Astrocyte (in vitro differentiated cells and primary cell): Measurements from ENCODE around the gene CNTN5. TPM values are rescaled to one million over a fixed set of nuclear protein-coding genes. Genes with fewer than 3 reads are reported as not detected.

Source experiments
- DNase-seq: peaks from one replicate; pipeline ENCODE4 v3.0.0-alpha.2; 2010; ENCODE audit warnings: low read depth
- FAIRE-seq: peaks from 2 replicates; lab custom pipeline; 2011; peaks lifted over from hg19 to GRCh38; lab: Jason Lieb, UNC
- H2AFZ ChIP-seq: 2 replicates; pipeline ENCODE4 v1.6.0; 2012; ENCODE audit warnings: low read depth, low read length, inconsistent platforms
- H3K27ac ChIP-seq: 2 replicates; pipeline ENCODE4 v1.5.1; 2011; ENCODE audit warnings: low read depth, low read length, inconsistent platforms
- H3K27me3 ChIP-seq: 2 replicates; pipeline ENCODE4 v1.6.0; 2011; ENCODE audit warnings: low read length, inconsistent platforms; ENCODE audit not compliant: insufficient read depth
- H3K36me3 ChIP-seq: 2 replicates; pipeline ENCODE4 v1.5.1; 2011; ENCODE audit warnings: low read length, inconsistent platforms; ENCODE audit not compliant: insufficient read depth
- H3K4me1 ChIP-seq: 2 replicates; pipeline ENCODE4 v1.5.1; 2011; ENCODE audit warnings: low read length, inconsistent platforms; ENCODE audit not compliant: insufficient read depth
- H3K4me2 ChIP-seq: 2 replicates; pipeline ENCODE4 v1.6.0; 2012; ENCODE audit warnings: low read length, inconsistent platforms
- H3K4me3 ChIP-seq: 2 replicates; pipeline ENCODE4 v1.5.1; 2011; ENCODE audit warnings: low read depth, mild to moderate bottlenecking, low read length, inconsistent platforms; ENCODE audit not compliant: insufficient read depth
- H3K79me2 ChIP-seq: 2 replicates; pipeline ENCODE4 v1.6.0; 2012; ENCODE audit warnings: mild to moderate bottlenecking, low read length, inconsistent platforms; ENCODE audit not compliant: insufficient read depth
- H3K9ac ChIP-seq: 2 replicates; pipeline ENCODE4 v1.6.0; 2012; ENCODE audit warnings: mild to moderate bottlenecking, low read length, inconsistent platforms
- H3K9me3 ChIP-seq: 2 replicates; pipeline ENCODE4 v1.5.1; 2012; ENCODE audit warnings: low read depth, mild to moderate bottlenecking, low read length, inconsistent platforms; ENCODE audit not compliant: insufficient read depth
- H4K20me1 ChIP-seq: 2 replicates; pipeline ENCODE4 v1.6.0; 2012; ENCODE audit warnings: low read length, inconsistent platforms; ENCODE audit not compliant: insufficient read depth
- H3K27ac Mint-ChIP-seq: one replicate; pipeline ENCODE4 v1.8.0; 2021; ENCODE audit warnings: mild to moderate bottlenecking, mixed read lengths; ENCODE audit not compliant: unreplicated experiment
- H3K27me3 Mint-ChIP-seq: one replicate; pipeline ENCODE4 v1.8.0; 2021; ENCODE audit warnings: low read depth, mixed read lengths; ENCODE audit not compliant: unreplicated experiment
- H3K36me3 Mint-ChIP-seq: one replicate; pipeline ENCODE4 v1.8.0; 2021; ENCODE audit warnings: low read depth, mixed read lengths; ENCODE audit not compliant: unreplicated experiment
- H3K4me1 Mint-ChIP-seq: one replicate; pipeline ENCODE4 v1.8.0; 2021; ENCODE audit warnings: low read depth, mixed read lengths; ENCODE audit not compliant: unreplicated experiment
- H3K4me3 Mint-ChIP-seq: one replicate; pipeline ENCODE4 v1.8.0; 2021; ENCODE audit warnings: mild to moderate bottlenecking, moderate library complexity, mixed read lengths; ENCODE audit not compliant: unreplicated experiment
- H3K9me3 Mint-ChIP-seq: one replicate; pipeline ENCODE4 v1.8.0; 2021; ENCODE audit warnings: mild to moderate bottlenecking, mixed read lengths; ENCODE audit not compliant: unreplicated experiment
- CTCF ChIP-seq: IDR thresholded peaks from 2 replicates; pipeline ENCODE4 v1.5.1; 2011; ENCODE audit warnings: low read depth, mild to moderate bottlenecking, inconsistent platforms, low read length, moderate library complexity; ENCODE audit not compliant: insufficient read depth
- EZH2 ChIP-seq: IDR thresholded peaks from 2 replicates; pipeline ENCODE4 v1.6.1; 2012; ENCODE audit warnings: mild to moderate bottlenecking, low read length, inconsistent platforms; ENCODE audit not compliant: insufficient read depth
- total RNA-seq: library from RNA; stranded (reverse); gene quantifications from 2 replicates; pipeline ENCODE4 v1.2.1, GENCODE V29; 2021

The CNTN5 gene
- total RNA-seq, 1 donor from 2014 or later: 1.1 TPM

GRCh38 chr11:99327527-99327926 is 306.8 kb downstream of the CNTN5 start:
- H3K27me3 Mint-ChIP-seq: no peaks in the 10 kb centered on the region
- no peaks in the 10 kb centered on the region for H3K9me3 Mint-ChIP-seq
- Histone ChIP-seq H3K27me3 (no peaks in the 10 kb centered on the region), H3K9ac (no peak overlapping the region), H3K27ac (no peak overlapping the region), H3K36me3 (no peaks in the 10 kb centered on the region), H2AFZ (no peak overlapping the region), H3K79me2 (no peaks in the 10 kb centered on the region), H3K4me1 (peaks cover 5% of the 10 kb centered on the region), H3K9me3 (no peaks in the 10 kb centered on the region), H3K4me2 (no peak overlapping the region), H3K4me3 (no peak overlapping the region), H4K20me1 (no peaks in the 10 kb centered on the region)
- H3K4me1 Mint-ChIP-seq: peaks cover 5% of the 10 kb centered on the region
- TF ChIP-seq EZH2 (no peak), CTCF (no peak)
- no peak overlapping the region for H3K27ac Mint-ChIP-seq
- FAIRE-seq: no peak
- DNase-seq: no peak
- no peak overlapping the region for H3K4me3 Mint-ChIP-seq
- no peaks in the 10 kb centered on the region for H3K36me3 Mint-ChIP-seq

GRCh38 chr11:99333621-99334020 is 312.9 kb downstream of the CNTN5 start:
- no peak for TF ChIP-seq EZH2
- no peak for TF ChIP-seq CTCF
- Histone ChIP-seq H3K4me2 (no peak overlapping the region), H3K9ac (no peak overlapping the region), H3K79me2 (no peaks in the 10 kb centered on the region), H2AFZ (no peak overlapping the region), H3K27me3 (no peaks in the 10 kb centered on the region), H3K4me3 (no peak overlapping the region), H4K20me1 (no peaks in the 10 kb centered on the region), H3K9me3 (no peaks in the 10 kb centered on the region), H3K27ac (no peak overlapping the region), H3K4me1 (no peaks in the 10 kb centered on the region), H3K36me3 (no peaks in the 10 kb centered on the region)
- Mint-ChIP-seq H3K27me3 (no peaks in the 10 kb centered on the region), H3K4me3 (no peak overlapping the region), H3K27ac (no peak overlapping the region), H3K36me3 (no peaks in the 10 kb centered on the region), H3K4me1 (no peaks in the 10 kb centered on the region), H3K9me3 (no peaks in the 10 kb centered on the region)
- no peak for DNase-seq
- no peak for FAIRE-seq

GRCh38 chr11:99343117-99343516 is 322.4 kb downstream of the CNTN5 start:
- Mint-ChIP-seq H3K27ac (no peak overlapping the region), H3K9me3 (no peaks in the 10 kb centered on the region), H3K4me1 (no peaks in the 10 kb centered on the region), H3K4me3 (no peak overlapping the region), H3K27me3 (no peaks in the 10 kb centered on the region), H3K36me3 (no peaks in the 10 kb centered on the region)
- no peak overlapping the region for H3K4me3 ChIP-seq
- H3K4me1 ChIP-seq: no peaks in the 10 kb centered on the region
- H2AFZ ChIP-seq: no peak overlapping the region
- no peak for TF ChIP-seq EZH2
- TF ChIP-seq CTCF: no peak
- DNase-seq: no peak
- no peak overlapping the region for H3K4me2 ChIP-seq
- no peaks in the 10 kb centered on the region for H4K20me1 ChIP-seq
- no peak overlapping the region for H3K9ac ChIP-seq
- no peaks in the 10 kb centered on the region for H3K36me3 ChIP-seq
- H3K27ac ChIP-seq: no peak overlapping the region
- no peak for FAIRE-seq
- H3K27me3 ChIP-seq: no peaks in the 10 kb centered on the region
- no peaks in the 10 kb centered on the region for H3K9me3 ChIP-seq
- H3K79me2 ChIP-seq: no peaks in the 10 kb centered on the region
